Loucy (cell line): ENCODE results near the gene ZFHX3.

ENCODE experiments used
- H2AFZ ChIP-seq: fragments of 200-600 bp; sonication (generic); 2 replicates; pipeline ENCODE4 v1.6.0; 2016; ENCODE audit warnings: antibody characterized with exemption, mild to moderate bottlenecking, low read length, moderate library complexity
- H3F3A ChIP-seq: fragments of 200-600 bp; 2 replicates; pipeline ENCODE4 v1.6.0; 2016; ENCODE audit warnings: antibody characterized with exemption, low read depth, mild to moderate bottlenecking
- H3K27me3 ChIP-seq: fragments of 200-600 bp; sonication (generic); 2 replicates; pipeline ENCODE4 v1.6.1; 2014; ENCODE audit warnings: low read length, mild to moderate bottlenecking; ENCODE audit not compliant: insufficient read depth, poor library complexity, severe bottlenecking
- H3K36me3 ChIP-seq: fragments of 200-600 bp; sonication (generic); 2 replicates; pipeline ENCODE4 v1.6.1; 2016; ENCODE audit warnings: low read length; ENCODE audit not compliant: insufficient read depth
- H3K4me1 ChIP-seq: fragments of 200-600 bp; sonication (generic); 2 replicates; pipeline ENCODE4 v1.5.1; 2014; ENCODE audit warnings: low read length, mild to moderate bottlenecking; ENCODE audit not compliant: insufficient read depth, poor library complexity, severe bottlenecking
- H3K4me2 ChIP-seq: fragments of 200-600 bp; sonication (generic); 2 replicates; pipeline ENCODE4 v1.6.0; 2014; ENCODE audit warnings: antibody characterized with exemption, low read length, low read depth, mild to moderate bottlenecking; ENCODE audit not compliant: poor library complexity, severe bottlenecking
- H3K4me3 ChIP-seq: fragments of 200-600 bp; sonication (generic); 2 replicates; pipeline ENCODE4 v1.5.1; 2014; ENCODE audit warnings: low read length, mild to moderate bottlenecking, mixed read lengths; ENCODE audit not compliant: poor library complexity, severe bottlenecking
- H3K79me2 ChIP-seq: fragments of 200-600 bp; sonication (generic); 2 replicates; pipeline ENCODE4 v1.6.1; 2014; ENCODE audit warnings: low read length; ENCODE audit not compliant: insufficient read depth
- H3K9ac ChIP-seq: fragments of 200-600 bp; sonication (generic); 2 replicates; pipeline ENCODE4 v1.6.0; 2014; ENCODE audit warnings: mild to moderate bottlenecking, low read depth, low read length, moderate library complexity; ENCODE audit not compliant: poor library complexity, severe bottlenecking
- H3K9me2 ChIP-seq: fragments of 200-600 bp; sonication (generic); replicated peaks from 2 replicates; pipeline ENCODE4 v1.6.1; 2016; ENCODE audit warnings: low read depth, low read length, mixed read lengths
- H3K9me3 ChIP-seq: fragments of 200-600 bp; sonication (generic); 2 replicates; pipeline ENCODE4 v1.6.1; 2014; ENCODE audit warnings: mild to moderate bottlenecking, antibody characterized with exemption, low read length, low read depth; ENCODE audit not compliant: insufficient read depth
- H4K20me1 ChIP-seq: fragments of 200-600 bp; sonication (generic); 2 replicates; pipeline ENCODE4 v1.6.0; 2014; ENCODE audit warnings: antibody characterized with exemption, low read length, mild to moderate bottlenecking; ENCODE audit not compliant: insufficient read depth, poor library complexity, severe bottlenecking
- CTCF ChIP-seq: fragments of 200-600 bp; sonication (generic); conservative IDR thresholded peaks from 2 replicates; pipeline ENCODE4 v1.5.1; 2014; ENCODE audit warnings: mild to moderate bottlenecking, antibody characterized with exemption, low read length
- EZH2phosphoT487 ChIP-seq: fragments of 200-600 bp; IDR thresholded peaks from 2 replicates; pipeline ENCODE4 v1.6.1; 2018; ENCODE audit warnings: antibody characterized with exemption, mild to moderate bottlenecking, moderate library complexity, borderline replicate concordance

The ZFHX3 gene

GRCh38 chr16:72969146-72969545 lies 78.8 kb downstream of the ZFHX3 start:
- no peak overlapping the region for H3K4me2 ChIP-seq
- no peaks in the 10 kb centered on the region for H3F3A ChIP-seq
- H3K27me3 ChIP-seq, result no peaks in the 10 kb centered on the region
- H2AFZ ChIP-seq, result no peak overlapping the region
- no peaks in the 10 kb centered on the region; the same call in 1 of the 2 replicates for H3K79me2 ChIP-seq
- no peaks in the 10 kb centered on the region for H3K36me3 ChIP-seq
- no peak for TF ChIP-seq CTCF
- TF ChIP-seq EZH2phosphoT487, result no peak
- peaks cover 7% of the 10 kb centered on the region for H3K4me1 ChIP-seq
- H4K20me1 ChIP-seq, result no peaks in the 10 kb centered on the region
- H3K9me2 ChIP-seq, result no peaks in the 10 kb centered on the region
- no peak overlapping the region for H3K4me3 ChIP-seq
- no peaks in the 10 kb centered on the region for H3K9me3 ChIP-seq
- no peak overlapping the region for H3K9ac ChIP-seq

- Histone ChIP-seq H3K4me3 (no peak overlapping the region), H3K9ac (no peak overlapping the region), H3K9me2 (no peaks in the 10 kb centered on the region), H4K20me1 (no peaks in the 10 kb centered on the region), H3F3A (no peaks in the 10 kb centered on the region), H2AFZ (no peak overlapping the region), H3K36me3 (no peaks in the 10 kb centered on the region), H3K79me2 (no peaks in the 10 kb centered on the region; the same call in 1 of the 2 replicates), H3K27me3 (no peaks in the 10 kb centered on the region), H3K9me3 (no peaks in the 10 kb centered on the region), H3K4me2 (no peak overlapping the region), H3K4me1 (peaks cover 7% of the 10 kb centered on the region)
- TF ChIP-seq EZH2phosphoT487, result no peak
- no peak for TF ChIP-seq CTCF
These were observed 80.0 kb downstream of the ZFHX3 start for GRCh38 chr16:72967941-72968340.

GRCh38 chr16:72963533-72964315 lies 84.2 kb downstream of the ZFHX3 start:
- no peak overlapping the region for H3K4me3 ChIP-seq
- peaks cover 3% of the 10 kb centered on the region; the same call in 1 of the 2 replicates for H3K36me3 ChIP-seq
- H3K27me3 ChIP-seq, result no peaks in the 10 kb centered on the region
- no peak overlapping the region for H3K9ac ChIP-seq
- TF ChIP-seq EZH2phosphoT487 (no peak), CTCF (no peak)
- no peaks in the 10 kb centered on the region for H4K20me1 ChIP-seq
- no peak overlapping the region for H3K4me2 ChIP-seq
- H3F3A ChIP-seq, result no peaks in the 10 kb centered on the region
- no peaks in the 10 kb centered on the region for H3K9me3 ChIP-seq
- no peaks in the 10 kb centered on the region for H3K9me2 ChIP-seq
- no peak overlapping the region for H2AFZ ChIP-seq
- H3K4me1 ChIP-seq, result peaks cover 1% of the 10 kb centered on the region
- H3K79me2 ChIP-seq, result no peaks in the 10 kb centered on the region; the same call in 1 of the 2 replicates
